Suppressor macrophage treated with lipopolysaccharide for 1 hour (primary cell): ENCODE measurements around the gene SGMS1.

Source experiments
- DNase-seq, 3 donors: peaks; one replicate each; pipeline ENCODE4 v3.0.0-alpha.2; 2020 to 2022

Gene SGMS1

DNA sequence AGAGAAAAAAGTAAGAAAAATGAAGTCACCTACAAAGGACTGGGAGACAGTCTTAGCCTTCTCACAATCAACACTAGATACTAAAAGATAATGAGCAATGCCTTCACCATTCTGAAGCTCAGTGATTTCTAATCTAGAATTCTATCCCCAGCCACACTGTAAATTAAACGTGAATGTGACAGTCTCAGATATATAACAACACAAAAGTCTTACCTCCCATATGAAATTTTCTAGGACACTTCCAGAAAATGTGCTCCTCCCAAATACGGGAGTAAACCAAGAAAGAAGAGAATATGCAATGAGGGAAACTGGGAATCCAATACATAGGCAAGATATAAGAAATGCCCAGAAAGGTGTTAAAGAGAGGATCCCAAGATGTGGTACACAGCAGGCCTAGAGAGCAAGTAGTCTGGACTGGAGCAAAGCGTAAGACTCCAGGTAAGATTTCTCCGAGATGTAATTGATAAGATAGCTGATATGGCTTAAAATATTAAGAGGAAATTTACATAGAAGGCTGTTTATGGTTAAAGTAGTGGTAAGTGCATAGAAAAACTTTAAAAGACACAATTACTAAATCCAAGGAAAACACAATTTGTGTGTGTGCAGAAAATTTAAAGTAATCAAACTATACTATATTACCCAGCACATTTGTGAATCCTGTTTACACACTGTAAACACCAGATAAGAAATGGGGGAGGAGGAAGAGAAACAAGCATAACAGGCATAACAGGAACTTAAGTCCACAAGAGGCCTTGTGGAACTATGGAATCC, 44.1 kb downstream of the SGMS1 start:
- no peak for DNase-seq

DNA sequence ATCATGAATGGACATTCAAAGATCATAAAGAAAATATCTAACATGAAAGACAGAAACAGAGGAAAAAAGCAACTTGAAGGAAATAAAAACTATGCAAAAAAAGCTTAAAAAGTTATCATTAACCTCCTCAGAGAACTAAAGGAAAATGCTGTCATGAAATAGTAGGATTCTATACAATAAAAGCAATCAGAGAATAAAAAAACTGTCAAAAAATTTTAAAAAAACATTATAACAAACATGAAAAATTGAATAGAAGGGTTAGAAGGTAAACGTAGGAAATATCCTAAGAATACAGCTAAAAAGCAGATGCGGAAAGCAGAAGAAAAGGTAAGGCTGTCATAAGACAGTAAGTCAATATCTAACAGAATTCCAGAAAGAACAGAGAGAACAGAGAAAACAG, 44.8 kb downstream of the SGMS1 start:
- no peak for DNase-seq

DNA sequence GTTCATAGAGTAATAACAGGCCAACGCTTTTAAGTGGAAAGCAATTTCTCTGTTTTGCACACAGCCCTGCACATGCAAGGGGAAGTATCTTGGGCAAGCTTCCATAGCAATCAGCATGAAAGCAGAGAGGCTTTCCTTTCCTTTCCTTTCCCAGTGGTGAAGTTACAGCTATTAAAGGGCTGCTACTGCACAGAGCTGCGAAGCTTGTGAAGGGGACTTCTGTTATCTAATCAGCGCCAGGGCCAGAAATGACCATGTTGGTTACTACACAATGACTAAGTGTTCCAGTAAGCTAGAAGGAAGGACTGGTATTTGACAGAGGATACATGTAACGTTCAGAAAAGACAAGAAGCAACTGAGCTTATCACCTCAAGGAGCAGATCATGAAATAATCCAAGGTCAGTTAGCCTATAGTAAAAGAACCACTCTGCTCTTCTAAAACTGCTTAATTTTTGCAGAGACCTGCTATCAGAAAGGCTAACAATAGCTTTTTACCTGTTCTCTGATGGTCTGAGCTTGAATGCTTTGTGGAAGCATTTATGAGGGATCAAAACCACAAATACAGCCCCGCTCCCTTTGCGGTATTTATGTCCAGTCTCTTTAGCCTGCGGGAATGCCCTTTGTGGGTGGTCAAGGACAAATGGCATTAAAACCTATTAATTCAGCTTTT, 45.9 kb downstream of the SGMS1 start:
- peak; percentile 78 to 93 (median 78) for DNase-seq

DNA sequence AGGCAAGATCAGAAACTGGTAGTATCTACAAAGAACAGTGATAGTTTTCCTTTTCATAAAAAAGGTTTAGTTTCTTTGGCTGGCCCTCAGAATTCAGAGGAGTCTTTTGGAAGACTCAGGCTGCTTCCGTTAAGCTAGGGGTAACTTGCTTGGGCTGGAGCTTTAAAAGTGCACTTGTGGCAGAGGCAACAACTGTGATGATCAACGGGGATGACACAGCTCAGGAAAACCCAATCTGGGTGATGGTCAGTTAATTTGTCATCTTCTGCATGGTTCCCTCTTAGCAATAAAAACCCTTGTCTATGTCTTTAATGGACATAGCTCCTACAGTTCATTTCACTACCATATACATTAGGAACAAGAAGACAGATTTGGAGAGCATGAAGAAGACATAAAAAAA, 46.7 kb downstream of the SGMS1 start:
- DNase-seq = peak; percentile 47 to 79 (median 54)

DNA sequence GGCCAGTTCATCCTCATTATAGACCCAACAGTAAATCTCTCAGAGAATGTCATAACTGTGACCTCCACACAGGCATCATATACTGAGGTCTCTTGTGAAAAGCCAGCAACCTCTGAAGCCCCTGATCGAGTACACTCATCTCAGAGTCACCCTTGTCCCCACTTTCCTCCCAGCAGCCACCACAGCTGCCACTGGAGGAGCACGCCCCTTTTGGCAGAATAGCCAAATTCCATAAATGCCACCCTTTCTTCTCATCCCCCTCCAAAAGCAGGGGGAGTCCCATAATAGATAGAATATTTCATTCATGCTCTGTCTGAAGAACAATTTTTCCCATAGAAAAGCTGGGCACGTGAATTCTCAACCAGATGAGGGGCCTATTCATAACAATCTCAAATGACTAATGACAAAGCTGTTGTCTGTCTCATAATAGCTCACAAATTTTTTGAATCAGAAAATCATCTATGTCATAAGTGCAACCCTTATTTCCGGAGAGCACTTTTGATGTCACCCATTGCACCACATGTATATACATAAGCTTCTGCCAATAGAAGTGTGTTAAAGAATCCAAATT, 47.4 kb downstream of the SGMS1 start:
- peak in 1 of 3 donors; percentile 34 for DNase-seq

DNA sequence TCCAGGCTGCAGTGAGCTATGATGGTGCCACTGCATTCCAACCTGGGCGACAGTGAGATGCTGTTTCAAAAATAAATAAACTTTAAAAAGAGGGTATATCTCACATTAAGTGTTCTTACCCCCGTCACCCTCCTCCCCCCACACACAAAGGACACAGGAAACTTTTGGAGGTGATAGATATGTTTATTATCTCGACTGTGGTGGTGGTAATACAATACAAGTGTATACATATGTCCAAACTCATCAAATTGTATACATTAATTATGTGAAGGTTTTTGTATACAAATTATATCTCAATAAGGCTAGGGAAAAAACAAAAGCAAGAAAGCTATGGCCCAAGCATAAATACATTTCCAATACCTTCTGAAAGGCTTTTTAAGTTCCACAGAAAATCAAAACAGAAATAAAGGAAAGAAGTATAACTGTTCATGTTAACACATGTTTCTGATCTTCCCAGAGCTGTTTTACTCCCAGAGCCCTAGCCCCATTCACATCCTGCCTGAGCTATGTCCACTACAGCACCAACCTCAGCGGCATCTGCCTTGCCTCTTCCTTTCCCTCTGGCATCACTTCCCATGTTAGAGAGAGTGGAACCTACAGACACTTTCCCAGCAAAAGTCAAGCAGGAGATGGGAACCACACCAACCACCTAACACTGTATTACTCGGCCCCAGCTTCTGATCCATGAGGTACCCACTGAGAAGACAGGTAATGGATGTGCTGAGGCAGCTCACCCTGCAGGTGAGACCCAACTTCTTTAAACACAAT, 48.1 kb downstream of the SGMS1 start:
- no peak for DNase-seq

DNA sequence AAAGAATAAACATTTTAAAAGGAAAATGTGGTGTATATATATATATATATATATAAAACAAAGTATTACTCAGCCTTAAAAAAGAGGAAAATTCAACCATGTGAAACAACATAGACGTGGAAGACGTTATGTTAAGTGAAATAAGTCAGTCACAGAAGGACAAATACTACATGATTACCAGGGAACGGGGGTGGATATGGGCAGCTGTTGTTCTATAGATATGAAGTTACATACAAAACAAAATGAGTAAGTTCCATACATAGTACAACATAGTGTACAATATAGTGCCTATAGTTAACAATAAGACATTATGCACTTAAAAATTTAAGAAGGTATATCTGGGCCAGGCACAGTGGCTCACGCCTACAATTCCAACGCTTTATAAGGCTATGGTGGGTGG, 48.8 kb downstream of the SGMS1 start:
- no peak for DNase-seq

DNA sequence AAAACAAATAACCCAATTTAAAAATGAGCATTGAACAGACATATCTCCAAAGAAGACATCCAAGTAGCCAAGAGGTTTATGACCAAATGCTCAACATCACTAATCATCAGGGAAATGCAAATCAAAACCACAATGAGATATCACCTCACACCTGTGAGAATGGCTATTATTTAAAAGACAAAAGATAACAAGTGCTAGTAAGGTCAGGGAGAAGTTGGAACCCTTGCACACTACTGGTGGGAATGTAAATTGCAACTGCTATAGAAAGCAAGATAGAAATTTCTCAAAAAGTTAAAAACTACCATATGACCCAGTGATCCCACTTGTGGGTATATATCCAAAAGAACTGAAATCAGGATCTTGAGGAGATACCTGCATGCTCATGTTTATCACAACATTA, 49.5 kb downstream of the SGMS1 start:
- DNase-seq = no peak

DNA sequence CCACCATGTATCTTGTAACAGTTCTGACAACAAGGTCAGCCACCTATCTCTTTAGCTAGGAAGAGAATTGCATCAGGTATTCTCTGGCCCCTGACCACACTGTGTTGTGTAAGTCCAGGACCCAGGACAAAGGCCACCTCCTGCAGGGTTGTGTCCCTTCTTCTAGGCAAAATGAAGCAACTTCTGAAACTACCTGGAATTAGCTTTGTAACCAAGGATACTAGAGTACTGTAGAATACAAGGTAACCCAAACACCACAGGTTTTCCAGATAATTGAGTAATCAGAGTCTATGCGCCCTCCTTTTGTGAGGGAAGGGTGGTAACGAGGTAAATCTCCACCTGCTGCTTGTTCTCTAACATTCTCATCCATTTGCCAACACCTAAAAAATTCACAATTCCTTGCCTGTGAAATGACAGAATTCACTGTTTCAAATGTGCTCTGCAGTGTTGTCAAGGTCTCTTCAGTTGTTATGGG, 51.7 kb downstream of the SGMS1 start:
- no peak for DNase-seq

DNA sequence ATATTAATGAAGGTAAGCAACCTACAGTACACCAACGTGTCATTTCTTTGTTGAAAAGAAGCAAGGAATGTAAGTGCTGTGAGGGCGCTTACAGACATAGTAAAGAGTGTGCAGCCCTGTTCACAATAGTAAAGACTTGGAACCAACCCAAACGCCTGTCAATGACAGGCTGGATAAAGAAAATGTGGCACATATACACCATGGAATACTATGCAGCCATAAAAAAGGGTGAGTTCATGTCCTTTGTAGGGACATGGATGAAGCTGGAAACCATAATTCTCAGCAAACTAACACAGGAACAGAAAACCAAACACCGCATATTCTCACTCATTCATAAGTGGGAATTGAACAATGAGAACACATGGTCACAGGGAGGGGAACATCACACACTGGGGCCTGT, 55.0 kb downstream of the SGMS1 start:
- DNase-seq = peak in 1 of 3 donors; percentile 9

DNA sequence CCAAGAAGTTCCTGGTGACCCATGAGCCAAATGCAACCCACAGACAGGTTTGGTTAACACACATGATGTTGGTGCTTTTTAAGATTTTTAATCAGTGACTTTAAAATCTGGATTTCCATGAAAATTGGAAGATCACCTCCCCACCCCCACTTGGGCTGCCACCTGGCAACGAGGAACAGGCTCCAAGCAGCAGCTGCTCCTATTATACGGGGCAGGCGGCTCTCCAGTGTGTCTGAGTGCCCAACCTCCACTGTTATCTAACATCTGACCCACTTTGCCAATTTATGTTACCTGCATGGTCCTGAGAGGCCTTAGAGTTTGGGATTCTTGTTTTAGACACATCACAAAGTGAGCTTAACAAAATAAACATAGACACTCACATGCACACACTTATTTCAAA, 56.4 kb downstream of the SGMS1 start:
- no peak for DNase-seq

DNA sequence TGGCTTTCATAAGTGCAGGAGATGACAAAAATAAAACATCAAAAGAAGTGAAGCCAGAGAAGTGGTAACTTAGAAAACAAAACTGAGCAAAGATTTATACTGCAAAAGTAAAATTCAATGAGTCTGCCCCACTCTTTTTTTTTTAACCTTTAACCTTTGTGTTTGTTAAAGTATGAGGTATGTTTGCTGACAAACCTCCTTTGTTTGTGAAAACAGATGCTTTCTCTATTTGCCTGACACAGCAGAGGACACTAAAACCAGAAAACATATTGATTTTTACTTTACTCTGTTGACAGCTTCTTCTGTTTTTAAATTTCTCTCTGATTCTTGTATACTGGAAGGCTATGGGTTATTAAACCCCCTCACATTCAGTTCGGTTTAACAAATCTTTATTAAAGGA, 57.6 kb downstream of the SGMS1 start:
- DNase-seq = no peak

DNA sequence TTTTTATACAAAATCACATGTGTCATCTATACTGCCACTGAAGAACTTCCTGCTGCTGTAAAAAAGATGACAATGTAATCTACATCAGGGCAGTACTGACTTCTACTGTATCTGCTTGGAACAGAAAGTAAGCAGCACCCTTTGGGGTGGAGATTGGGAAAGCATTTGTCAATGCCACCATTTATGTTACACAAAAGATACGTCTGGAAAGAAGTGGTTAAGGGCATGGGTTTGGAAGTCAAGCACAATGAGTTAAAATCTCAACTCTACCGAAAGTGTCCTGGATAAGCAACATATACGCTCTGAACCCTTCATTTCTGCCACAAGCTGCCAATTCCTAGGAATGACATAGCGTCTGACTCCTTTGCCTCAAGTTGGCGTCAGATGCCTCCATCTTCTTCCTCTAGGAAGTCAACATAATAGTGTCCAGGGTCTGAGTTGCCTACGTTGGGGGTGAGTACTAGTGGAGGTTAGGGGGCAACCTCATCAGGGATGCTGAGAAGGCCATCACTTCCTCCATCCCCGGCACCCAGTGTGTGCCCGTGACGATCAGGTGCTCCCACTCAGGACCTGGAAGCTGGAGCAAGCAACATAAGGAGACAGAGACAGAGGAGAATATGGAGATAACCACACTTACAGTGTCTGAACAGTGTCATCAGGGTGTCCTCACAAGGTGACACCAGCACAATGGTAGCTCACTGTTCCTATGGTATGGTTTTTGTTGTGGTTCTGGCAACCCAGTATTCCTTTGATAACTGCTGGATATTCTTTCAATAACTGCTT, 58.3 kb downstream of the SGMS1 start:
- no peak for DNase-seq

DNA sequence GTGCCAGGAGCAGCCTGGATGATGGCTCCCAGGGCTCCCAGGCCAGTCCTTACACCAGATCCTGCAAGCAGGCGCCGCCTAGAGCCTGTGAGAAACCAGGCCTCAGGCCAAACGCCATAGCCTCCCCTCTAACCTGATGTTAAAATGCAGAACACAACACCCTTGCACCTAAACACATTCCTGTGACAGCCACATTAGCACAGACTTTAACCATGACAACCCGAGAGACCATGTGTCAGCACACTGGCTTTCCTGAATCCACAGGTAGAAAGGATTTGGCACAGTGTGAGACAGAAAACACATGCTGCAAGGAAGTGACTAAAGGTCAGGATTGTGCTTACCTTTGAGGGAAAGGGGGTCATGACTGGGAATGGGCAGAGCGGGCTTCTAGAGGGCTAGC, 59.9 kb downstream of the SGMS1 start:
- no peak for DNase-seq

DNA sequence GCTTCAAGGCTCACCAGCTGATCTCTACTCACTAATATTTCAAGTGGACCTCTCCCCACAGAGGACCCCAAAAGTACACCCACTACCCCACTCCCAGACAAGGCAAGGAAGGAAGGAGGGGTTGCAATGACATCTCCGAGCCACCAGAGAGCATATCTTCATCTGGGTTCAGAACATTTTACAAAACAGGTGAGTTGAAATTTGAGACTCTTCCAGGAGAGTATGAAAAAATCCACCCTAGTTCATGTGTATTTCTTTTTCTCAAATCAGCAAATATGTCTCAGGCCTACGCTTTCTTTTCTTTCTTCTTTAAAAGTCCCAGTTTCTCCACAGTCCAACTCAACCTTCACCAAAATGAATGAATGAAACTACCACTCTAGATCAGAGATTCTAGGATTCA, 61.9 kb downstream of the SGMS1 start:
- peak in 1 of 3 donors; percentile 8 for DNase-seq

DNA sequence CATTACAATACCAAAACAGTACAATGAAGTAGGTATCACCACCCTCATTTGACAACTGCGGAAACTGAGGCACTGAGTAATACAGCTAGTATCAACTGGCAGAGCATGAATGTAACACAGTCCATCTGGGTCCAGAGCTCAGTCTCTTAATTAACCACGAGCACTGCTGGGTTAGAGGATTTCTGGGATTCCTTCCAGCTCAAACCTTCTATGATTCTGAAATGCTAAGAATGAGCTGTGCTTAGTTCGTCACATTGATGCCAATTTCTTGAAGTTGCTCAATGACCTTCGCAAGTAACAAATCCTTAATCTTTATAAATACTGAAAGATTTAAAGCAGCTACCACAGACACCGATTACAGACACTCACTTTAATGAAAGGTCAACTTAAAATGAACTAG, 62.5 kb downstream of the SGMS1 start:
- DNase-seq = peak in 1 of 3 donors; percentile 10

DNA sequence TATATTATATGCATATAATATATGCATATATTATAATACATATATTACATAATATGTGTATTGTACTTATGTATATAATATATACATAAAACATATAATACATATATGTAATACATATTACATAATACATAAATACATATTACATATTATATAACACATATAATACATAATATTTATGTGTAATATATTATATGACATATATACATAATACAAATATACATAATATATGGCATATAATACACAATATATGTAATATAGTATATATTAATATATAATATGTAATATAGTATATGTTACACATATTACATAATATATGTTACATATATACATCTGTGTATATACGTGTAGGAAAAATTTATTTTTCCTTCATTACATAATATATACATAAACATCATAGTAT, 63.4 kb downstream of the SGMS1 start:
- peak in 1 of 3 donors; percentile 3 for DNase-seq

DNA sequence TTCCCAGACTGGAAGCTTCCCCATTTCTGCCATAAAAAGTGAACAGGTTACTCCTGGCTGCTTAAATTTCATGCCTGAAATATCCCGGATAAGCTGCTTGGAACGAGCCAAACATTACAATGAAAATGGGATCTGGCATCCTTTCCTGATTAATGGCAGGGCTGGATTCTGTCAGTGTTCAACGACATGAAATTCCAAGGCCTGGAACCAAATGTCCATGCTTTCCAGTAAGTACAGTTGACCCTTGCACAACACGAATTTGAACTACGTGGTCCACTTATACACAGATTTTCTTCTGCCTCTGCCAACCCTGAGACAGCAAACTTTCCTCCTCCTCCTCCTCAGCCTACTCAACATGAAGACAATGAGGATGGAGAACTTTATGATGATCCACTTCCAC, 65.4 kb downstream of the SGMS1 start:
- DNase-seq = no peak

DNA sequence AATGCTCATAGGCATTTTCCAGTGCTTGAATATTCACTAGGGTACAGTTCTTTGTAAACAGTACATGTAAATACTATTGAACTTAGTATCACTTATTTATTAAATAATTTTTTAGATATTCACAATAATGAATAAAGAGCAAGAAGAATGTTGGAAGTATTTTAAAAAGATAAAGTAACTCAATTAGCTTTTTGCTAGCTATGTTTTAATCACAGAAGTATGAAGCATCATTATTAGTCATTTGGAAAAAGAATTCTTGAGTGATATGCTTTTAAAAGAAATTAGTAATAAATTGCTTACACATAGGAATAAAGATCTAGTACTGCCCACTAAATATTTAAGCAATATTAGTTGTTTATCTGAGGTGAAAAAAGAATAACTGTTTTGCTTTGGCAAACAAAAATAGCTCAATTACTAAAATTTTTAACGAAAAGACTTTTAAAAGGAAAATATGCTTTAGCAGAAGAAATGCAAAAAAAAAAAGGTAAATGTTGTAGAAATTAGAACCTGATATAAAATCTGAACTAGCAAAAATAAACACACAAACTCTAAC, 66.5 kb downstream of the SGMS1 start:
- no peak for DNase-seq

DNA sequence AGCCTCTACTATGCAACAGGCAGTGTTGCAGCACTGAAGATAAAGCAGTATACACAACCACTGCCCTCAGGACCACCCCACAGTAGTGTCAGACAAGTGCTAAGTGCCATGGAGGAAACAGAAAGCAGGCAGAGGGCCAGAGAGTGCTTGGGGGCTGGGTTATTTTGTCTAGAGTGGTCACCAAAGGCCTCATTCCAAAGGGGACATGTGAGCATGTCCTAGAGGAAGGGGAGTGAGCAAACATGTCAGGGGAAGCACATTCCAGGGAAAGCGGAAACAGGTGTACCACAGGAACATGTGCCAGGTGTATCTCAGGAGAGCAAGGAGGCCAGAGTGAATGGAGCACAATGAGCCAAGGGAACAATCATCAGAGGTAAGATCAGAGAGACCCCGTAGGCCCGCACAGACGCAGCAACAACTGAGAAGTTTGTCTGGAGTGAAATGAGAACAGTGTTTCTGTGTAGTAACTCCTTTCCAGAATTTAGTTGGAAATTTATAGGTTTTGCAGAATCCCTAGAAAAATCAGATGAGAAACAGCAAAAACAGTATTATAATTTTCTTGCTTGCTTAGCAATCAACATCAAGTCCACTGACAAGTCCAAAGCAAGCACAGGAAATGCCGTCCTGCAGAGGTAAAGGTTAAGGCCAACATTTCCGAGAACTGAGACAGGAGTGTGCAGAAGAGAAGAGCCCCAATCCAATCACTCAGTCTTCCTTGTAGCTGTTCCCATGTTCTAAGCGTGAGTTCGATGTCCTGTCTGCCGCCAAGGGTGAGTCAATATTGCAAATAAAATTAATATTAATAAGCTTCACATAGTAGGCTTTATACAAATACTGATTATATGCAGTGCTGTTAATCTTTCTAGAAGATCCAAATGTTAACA, 67.3 kb downstream of the SGMS1 start:
- no peak for DNase-seq

DNA sequence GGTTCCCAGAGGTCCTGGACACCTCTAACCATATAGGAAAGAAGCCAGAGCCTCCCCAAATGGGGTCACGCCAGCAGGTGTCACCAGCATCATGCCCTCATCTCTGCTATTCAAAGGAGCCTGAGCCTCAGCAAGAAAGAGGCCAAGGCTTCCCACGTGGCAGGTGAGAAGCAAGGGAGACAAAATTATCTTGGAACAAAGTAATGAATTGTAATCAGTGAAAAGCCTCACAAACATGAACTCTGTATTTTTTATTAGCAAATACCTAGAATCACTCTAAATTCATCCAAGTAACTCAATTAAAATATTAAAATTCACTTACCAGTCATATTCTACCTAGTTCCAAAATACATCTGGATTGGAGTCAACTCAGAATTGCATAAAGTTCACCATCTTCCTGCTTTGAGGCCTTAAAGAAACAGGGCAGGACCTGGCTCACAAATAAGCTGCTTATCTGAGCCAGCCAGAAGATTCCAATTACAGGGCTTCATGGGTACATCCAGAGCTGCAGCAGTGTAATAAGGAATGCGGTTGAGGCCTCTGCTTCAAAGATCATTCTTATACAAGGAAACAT, 68.7 kb downstream of the SGMS1 start:
- no peak for DNase-seq
